K562 (cell line): ENCODE results near the gene CCDC116. TPM values are rescaled to one million over a fixed set of nuclear protein-coding genes. Genes with fewer than 3 reads are reported as not detected.

Source experiments
- BHLHE40 ChIP-seq: IDR thresholded peaks from 2 replicates; pipeline ENCODE4 v1.6.1; 2011; ENCODE audit warnings: low read length, improper control_type of control experiment
- CEBPG ChIP-seq, 3 experiments: fragments of 200-800 bp in 1 of 3; sonication (Bioruptor generic) in 1 of 3; sonication (generic) in 1 of 3; formaldehyde crosslinking in 1 of 3; IDR thresholded peaks in 2 of 3; conservative IDR thresholded peaks in 1 of 3; 2 replicates each; pipeline versions ENCODE4 v1.6.1 to v1.8.0; 2016 to 2022; ENCODE audit warnings: missing compliant biosample characterization in 2 of 3, missing genetic modification characterization in 2 of 3, mild to moderate bottlenecking in 1 of 3, missing genetic modification reagents in 1 of 3
- HNRNPLL ChIP-seq: fragments of 200-400 bp; formaldehyde crosslinking; IDR thresholded peaks from 2 replicates; pipeline ENCODE4 v1.6.1; 2017; ENCODE audit warnings: low read length, low read depth, mild to moderate bottlenecking; ENCODE audit not compliant: poor library complexity, severe bottlenecking
- JUN ChIP-seq, 2 experiments: sonication (generic) in 1 of 2; formaldehyde crosslinking in 1 of 2; IDR thresholded peaks; 2 replicates each; pipeline versions ENCODE4 v1.6.1 to v1.8.0; 2012 to 2022; ENCODE audit warnings: borderline replicate concordance in 2 of 2, mild to moderate bottlenecking in 2 of 2, improper control_type of control experiment in 1 of 2, low read depth in 1 of 2, low read length in 1 of 2, missing genetic modification reagents in 1 of 2
- MED1 ChIP-seq: sonication (generic); formaldehyde crosslinking; IDR thresholded peaks from 2 replicates; pipeline ENCODE4 v1.8.1; 2023; ENCODE audit warnings: missing genetic modification reagents, borderline replicate concordance
- PHTF2 ChIP-seq: fragments of 250-450 bp; sonication (Bioruptor Pico); IDR thresholded peaks from 2 replicates; pipeline ENCODE4 v1.5.0; 2021; ENCODE audit warnings: mild to moderate bottlenecking
- SIN3A ChIP-seq, 2 experiments: fragments of 150-350 bp in 1 of 2; IDR thresholded peaks; 2 replicates each; pipeline ENCODE4 v1.6.1; 2011 to 2016; ENCODE audit warnings: borderline replicate concordance in 2 of 2, low read depth in 2 of 2, low read length in 2 of 2, mild to moderate bottlenecking in 2 of 2, moderate library complexity in 2 of 2; ENCODE audit not compliant: control insufficient read depth in 1 of 2
- SMARCE1 ChIP-seq: fragments of 450-650 bp; IDR thresholded peaks from 2 replicates; pipeline ENCODE4 v1.7.1; 2016; ENCODE audit warnings: mild to moderate bottlenecking
- TEAD4 ChIP-seq, 2 experiments: sonication (generic) in 1 of 2; formaldehyde crosslinking in 1 of 2; IDR thresholded peaks; 2 replicates each; pipeline versions ENCODE4 v1.6.1 to v1.8.0; 2012 to 2022; ENCODE audit warnings: borderline replicate concordance in 1 of 2, inconsistent platforms in 1 of 2, low read length in 1 of 2, mild to moderate bottlenecking in 1 of 2, missing genetic modification reagents in 1 of 2
- ZNF165 ChIP-seq: fragments of 250-450 bp; sonication (Bioruptor Pico); IDR thresholded peaks from 2 replicates; pipeline ENCODE4 v1.4.0; 2020; ENCODE audit warnings: borderline replicate concordance
- ZNF3 ChIP-seq: fragments of 250-450 bp; sonication (Bioruptor Pico); IDR thresholded peaks from 2 replicates; pipeline ENCODE4 v1.5.0; 2021; ENCODE audit warnings: mild to moderate bottlenecking, moderate library complexity
- ZNF77 ChIP-seq: fragments of 250-450 bp; sonication (Bioruptor Pico); IDR thresholded peaks from 2 replicates; pipeline ENCODE4 v1.5.0; 2020
- polyA plus RNA-seq, 8 experiments: library from polyadenylated mRNA; depleted of rRNA in 4 of 8; stranded (reverse) in 5 of 8; unstranded in 3 of 8; fragments of >200 nt; fragmentation: Nextera tagmentation in 2 of 8; fragmentation: Illumina TruSeq in 1 of 8; extraction: Ambion mirVana in 2 of 8; extraction: Trizol in 1 of 8; gene quantifications; 2 replicates each; pipeline versions ENCODE4 v1.2.1 to v1.2.3, GENCODE V29; 2011 to 2014; ENCODE audit warnings: inconsistent platforms in 1 of 8, missing spikeins in 1 of 8
- total RNA-seq, 7 experiments: library from RNA; depleted of rRNA in 6 of 7; stranded (reverse); fragments of >200 nt in 6 of 7; fragmentation: Illumina TruSeq in 2 of 7; extraction: Trizol in 2 of 7; gene quantifications; 2 replicates each; pipeline versions ENCODE4 v1.2.1 to v1.2.3, GENCODE V29; 2011 to 2021; ENCODE audit warnings: low replicate concordance in 1 of 7
- TF ChIP-seq, protein P1 (sequence below), 2 experiments: fragments of 250-450 bp in 1 of 2; fragments of 450-650 bp in 1 of 2; sonication (Bioruptor Pico) in 1 of 2; IDR thresholded peaks; 2 replicates each; pipeline versions ENCODE4 v1.6.1 to v1.8.0; 2016 to 2021; ENCODE audit warnings: mild to moderate bottlenecking in 2 of 2, moderate library complexity in 2 of 2, missing compliant biosample characterization in 1 of 2, missing genetic modification characterization in 1 of 2
- TF ChIP-seq, protein P2 (sequence below): fragments of 200-800 bp; sonication (Bioruptor generic); IDR thresholded peaks from 2 replicates; pipeline ENCODE4 v1.6.1; 2017; ENCODE audit warnings: missing genetic modification characterization, missing compliant biosample characterization
- TF ChIP-seq, protein P3 (sequence below): fragments of 450-650 bp; formaldehyde crosslinking; IDR thresholded peaks from 2 replicates; pipeline ENCODE4 v1.4.0; 2022; ENCODE audit warnings: missing genetic modification characterization
- TF ChIP-seq, protein P4 (sequence below): IDR thresholded peaks from 2 replicates; pipeline ENCODE4 v1.6.1; 2012; ENCODE audit warnings: low read depth, low read length, improper control_type of control experiment, borderline replicate concordance

Gene CCDC116
- total and polyA plus RNA-seq, 9 of the 15 experiments (the other 6 are each of a cell fraction or from before 2014, with no cell fraction given): 1.6 to 11.3 (median 4.7) TPM

DNA sequence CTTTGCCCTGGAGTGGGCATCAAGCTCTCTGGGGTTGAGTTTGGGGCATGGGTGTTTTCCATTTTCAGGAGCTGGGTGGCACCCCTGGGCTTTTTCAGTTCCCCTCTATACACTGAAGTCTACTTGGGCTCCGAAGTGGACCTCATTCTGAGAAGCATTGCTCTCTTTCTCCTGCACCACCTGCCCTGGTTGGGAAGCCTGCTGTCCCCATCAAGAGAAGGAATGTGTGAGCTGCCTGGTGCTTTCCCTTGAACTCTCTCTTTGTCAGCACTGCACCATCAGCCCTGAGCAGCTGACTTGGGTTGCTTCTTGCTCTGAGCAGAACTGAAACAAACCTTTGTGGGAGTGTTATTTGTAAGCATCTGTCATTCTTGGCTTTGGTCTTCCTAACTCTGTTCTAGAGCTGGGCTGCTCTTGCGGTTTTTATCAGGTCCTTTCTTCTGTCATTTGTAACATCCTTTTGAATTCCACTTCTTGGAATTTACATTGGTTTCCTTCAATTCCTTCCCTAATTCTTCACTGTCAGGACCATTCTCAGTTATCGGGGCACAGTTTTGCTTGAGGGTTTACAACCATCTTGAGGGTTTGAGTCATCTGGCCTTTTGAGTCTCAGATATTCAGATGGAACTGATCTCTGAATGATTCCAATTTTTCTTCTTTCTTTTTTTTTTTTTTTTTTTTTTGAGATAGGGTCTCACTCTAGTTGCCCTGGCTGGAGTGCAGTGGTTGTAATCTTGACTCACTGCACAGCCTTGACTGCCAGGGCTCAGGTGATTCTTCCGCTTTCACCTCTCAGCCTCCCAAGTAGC, 44.6 kb upstream of the CCDC116 start (continued):
- TF ChIP-seq ZNF3 (CRISPR knock-in tag) (no peak), CEBPG (CRISPR knock-in tag; IDR thresholded peaks at IDR 0.05) (no peak), CEBPG (tag; conservative IDR thresholded peaks at IDR 0.05 in 1 of 2, IDR thresholded peaks at IDR 0.05 in 1 of 2) (peak in 1 of 2 experiments; percentile 10; a peak in 1 of 4 replicates), TEAD4 (IDR thresholded peaks at IDR 0.05; ENCODE audit: low read length) (peak; percentile 94), TEAD4 (CRISPR knock-in tag; IDR thresholded peaks at IDR 0.05; ENCODE audit: borderline replicate concordance) (no peak), BHLHE40 (no peak), MED1 (no peak), ZNF77 (CRISPR knock-in tag) (no peak), PHTF2 (CRISPR knock-in tag) (no peak), SIN3A (IDR thresholded peaks at IDR 0.05; ENCODE audit: borderline replicate concordance in 2 of 2, control insufficient read depth in 1 of 2, low read depth in 2 of 2, low read length in 2 of 2) (peak; percentile 54 to 69; a peak in 1 of 4 replicates), JUN (IDR thresholded peaks at IDR 0.05; ENCODE audit: borderline replicate concordance, low read depth, low read length) (peak; percentile 76), JUN (CRISPR knock-in tag; IDR thresholded peaks at IDR 0.05; ENCODE audit: borderline replicate concordance) (no peak), ZNF165 (CRISPR knock-in tag) (peak; percentile 33; the same call in 1 of the 2 replicates), HNRNPLL (no peak), SMARCE1 (no peak)
- TF ChIP-seq, protein P1, sequence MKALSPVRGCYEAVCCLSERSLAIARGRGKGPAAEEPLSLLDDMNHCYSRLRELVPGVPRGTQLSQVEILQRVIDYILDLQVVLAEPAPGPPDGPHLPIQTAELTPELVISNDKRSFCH (CRISPR knock-in tag; IDR thresholded peaks at IDR 0.05): no peak
- TF ChIP-seq, protein P1 (tag; IDR thresholded peaks at IDR 0.05): no peak
- TF ChIP-seq, protein P2, sequence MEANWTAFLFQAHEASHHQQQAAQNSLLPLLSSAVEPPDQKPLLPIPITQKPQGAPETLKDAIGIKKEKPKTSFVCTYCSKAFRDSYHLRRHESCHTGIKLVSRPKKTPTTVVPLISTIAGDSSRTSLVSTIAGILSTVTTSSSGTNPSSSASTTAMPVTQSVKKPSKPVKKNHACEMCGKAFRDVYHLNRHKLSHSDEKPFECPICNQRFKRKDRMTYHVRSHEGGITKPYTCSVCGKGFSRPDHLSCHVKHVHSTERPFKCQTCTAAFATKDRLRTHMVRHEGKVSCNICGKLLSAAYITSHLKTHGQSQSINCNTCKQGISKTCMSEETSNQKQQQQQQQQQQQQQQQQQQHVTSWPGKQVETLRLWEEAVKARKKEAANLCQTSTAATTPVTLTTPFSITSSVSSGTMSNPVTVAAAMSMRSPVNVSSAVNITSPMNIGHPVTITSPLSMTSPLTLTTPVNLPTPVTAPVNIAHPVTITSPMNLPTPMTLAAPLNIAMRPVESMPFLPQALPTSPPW: 0 out of 2 replicates have a peak, but pooled peaks have one; percentile 42
- TF ChIP-seq, protein P3, sequence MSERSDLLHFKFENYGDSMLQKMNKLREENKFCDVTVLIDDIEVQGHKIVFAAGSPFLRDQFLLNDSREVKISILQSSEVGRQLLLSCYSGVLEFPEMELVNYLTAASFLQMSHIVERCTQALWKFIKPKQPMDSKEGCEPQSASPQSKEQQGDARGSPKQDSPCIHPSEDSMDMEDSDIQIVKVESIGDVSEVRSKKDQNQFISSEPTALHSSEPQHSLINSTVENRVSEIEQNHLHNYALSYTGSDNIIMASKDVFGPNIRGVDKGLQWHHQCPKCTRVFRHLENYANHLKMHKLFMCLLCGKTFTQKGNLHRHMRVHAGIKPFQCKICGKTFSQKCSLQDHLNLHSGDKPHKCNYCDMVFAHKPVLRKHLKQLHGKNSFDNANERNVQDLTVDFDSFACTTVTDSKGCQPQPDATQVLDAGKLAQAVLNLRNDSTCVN (CRISPR knock-in tag): peak; percentile 6
- TF ChIP-seq, protein P4, sequence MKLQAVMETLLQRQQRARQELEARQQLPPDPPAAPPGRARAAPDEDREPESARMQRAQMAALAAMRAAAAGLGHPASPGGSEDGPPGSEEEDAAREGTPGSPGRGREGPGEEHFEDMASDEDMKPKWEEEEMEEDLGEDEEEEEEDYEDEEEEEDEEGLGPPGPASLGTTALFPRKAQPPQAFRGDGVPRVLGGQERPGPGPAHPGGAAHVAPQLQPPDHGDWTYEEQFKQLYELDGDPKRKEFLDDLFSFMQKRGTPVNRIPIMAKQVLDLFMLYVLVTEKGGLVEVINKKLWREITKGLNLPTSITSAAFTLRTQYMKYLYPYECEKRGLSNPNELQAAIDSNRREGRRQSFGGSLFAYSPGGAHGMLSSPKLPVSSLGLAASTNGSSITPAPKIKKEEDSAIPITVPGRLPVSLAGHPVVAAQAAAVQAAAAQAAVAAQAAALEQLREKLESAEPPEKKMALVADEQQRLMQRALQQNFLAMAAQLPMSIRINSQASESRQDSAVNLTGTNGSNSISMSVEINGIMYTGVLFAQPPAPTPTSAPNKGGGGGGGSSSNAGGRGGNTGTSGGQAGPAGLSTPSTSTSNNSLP: peak; percentile 94; the same call in 1 of the 2 replicates
